ENCODE measurements around the gene ADAP1.

The ADAP1 gene

DNA sequence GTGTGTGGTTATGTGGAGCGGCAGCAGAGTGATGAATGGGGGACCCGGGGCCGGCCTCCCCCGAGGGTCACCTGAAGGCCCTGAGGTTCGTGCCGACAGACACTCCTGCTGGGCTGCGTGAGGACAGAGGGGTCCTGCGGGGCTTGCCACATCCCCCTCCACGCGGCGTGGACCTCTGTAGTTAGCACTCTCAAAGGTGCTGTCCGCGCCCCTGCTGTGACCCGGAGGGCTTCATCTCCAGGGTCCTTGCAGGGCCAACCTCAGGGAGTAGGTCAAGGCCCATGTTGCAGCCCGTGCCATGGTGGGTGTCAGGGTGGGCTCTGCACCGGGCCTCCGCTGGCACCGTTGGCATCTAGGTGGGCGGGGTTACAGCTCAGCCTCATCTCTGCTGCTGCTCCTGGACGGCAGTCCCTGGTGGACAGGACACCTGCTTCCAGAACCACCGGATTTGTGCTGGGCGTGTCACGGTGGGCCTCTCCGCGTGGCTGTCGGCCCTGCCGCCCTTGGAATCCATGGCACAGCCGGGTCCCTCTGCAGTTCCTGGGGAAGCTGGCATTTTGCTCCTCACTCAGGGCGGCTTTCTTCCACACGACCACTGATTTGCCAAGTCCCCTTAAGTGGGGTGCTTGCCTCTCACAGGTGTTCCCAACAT is 97.9 kb downstream of the ADAP1 start:
- no peak for DNase-seq

DNA sequence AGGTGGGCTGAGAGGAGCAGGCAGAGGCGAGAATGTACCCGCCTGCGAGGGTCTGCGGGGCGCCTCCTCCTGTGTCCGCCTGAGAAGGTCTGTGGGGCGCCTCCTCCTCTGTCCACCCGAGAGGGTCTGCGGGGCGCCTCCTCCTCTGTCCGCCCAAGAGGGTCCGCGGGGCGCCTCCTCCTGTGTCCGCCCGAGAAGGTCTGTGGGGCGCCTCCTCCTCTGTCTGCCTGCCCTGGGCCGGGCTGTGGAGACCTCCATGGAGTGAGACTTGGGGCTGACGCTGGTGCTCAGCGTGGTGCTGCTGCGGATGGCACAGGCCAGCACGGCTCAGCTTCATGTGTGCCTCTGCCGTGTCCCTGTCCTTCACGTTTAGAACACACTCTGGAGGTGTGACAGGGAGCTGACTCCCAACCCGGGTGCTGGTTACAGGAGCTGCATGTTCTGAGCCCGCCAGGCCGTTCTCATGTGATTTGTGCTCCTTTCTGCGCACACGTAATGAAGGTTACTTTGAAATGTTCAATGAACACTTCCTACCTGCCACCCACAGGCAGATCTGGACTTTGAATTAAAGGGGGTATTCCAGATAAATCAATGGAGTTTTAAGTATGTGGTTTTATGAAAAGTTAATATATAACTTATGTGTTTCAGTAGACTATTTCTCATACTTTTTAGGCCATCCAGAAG is 98.7 kb downstream of the ADAP1 start:
- DNase-seq, result no peak

DNA sequence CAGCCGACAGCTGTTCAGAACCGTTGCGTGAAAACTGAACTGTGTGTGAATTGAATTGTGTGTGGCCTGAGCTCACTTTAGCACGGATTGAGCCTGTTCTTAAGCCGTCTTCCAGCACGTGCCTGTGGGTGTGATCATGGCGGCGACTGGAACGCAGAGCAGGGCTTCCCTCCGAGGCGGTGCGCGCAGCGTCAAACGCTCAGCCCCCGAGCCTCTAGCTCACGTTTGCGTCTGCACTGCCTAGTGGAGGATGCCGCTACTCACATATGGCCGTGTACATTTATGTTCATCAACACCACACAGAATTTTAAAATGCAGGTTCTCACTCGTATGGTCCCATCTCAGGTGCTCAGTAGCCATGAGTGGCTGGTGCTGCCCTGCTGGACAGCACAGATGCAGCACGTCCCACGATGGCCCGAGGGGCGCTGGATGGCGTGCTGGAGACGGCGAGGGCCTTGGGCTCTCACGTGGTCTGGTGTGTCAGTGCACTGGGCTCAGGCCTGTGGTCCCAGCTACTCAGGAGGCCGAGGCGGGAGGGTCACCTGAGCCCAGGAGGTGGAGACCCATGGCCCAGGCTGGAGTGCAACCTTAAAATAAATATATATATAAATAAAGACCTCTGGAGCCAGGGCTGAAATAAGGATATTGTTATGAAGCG is 100.2 kb downstream of the ADAP1 start:
- DNase-seq, result no peak

DNA sequence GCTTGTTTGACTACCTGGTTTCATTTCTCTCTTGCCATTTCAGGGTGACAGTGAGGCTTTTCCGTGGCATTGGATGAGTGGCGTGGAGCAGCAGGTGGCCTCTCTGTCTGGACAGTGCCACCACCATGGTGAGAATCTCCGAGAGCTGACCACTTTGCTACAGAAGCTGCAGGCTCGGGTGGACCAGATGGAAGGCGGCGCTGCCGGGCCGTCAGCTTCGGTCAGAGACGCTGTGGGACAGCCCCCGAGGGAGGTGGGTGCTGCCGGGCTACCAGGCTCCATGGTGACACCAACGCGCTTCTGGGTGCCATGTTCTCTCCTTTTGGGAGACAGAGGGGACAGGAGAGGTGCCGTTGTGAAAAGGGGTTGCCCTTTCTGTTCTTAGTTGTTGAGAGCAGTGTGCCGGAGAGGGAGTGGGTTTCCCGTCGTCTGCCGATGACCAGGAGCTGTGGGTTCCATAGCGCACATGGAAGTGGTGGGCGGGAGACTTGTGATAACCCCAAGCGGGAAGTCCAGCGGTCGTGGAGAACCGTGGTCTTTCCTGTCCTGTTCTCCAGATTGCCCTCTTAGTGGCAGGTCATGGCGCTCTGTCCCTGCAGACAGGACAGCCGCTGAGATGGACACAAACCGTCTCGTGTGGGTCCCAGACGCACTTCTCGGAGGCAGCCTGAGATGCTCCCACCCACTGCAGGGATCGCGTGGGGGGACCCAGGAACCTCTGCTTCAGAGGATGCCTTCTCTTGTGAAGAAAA is 100.9 kb downstream of the ADAP1 start:
- DNase-seq, result no peak

DNA sequence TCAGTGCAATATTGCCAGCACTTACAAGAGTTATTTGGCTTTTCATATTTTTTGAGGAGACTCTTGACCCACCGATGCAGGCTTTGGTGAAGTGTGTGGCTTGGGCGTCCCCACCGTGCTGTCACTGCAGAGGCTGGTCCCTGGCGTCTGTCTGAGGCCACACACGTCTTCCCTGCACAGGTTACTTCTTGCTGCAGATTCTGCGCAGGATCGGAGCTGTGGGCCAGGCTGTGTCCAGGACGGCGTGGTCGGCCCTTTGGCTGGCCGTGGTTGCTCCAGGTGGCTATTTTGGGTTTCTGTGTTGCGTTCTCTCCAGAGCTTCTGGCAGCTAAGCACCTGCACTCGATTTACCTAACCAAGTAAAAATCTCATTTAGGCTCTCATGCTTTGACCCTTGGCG is 103.3 kb downstream of the ADAP1 start:
- DNase-seq, result no peak

DNA sequence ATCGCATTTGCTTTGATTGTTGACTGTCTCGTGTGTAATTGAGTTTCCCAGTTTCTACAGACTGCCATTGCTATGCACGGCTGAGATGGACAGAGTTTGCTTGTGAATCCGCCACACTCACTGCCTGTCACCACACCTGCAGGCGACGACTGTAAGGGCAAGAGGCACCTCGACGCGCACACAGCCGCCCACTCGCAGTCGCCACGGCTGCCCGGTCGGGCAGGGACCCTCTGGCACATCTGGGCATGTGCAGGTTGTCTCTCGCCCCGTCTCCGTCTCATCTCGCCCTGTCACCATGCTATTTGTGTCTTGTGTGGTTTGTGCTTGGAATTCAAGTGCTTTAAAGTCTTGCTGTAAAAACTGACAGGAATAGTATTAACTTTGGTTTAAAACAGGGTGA is 104.7 kb downstream of the ADAP1 start:
- DNase-seq, result no peak

DNA sequence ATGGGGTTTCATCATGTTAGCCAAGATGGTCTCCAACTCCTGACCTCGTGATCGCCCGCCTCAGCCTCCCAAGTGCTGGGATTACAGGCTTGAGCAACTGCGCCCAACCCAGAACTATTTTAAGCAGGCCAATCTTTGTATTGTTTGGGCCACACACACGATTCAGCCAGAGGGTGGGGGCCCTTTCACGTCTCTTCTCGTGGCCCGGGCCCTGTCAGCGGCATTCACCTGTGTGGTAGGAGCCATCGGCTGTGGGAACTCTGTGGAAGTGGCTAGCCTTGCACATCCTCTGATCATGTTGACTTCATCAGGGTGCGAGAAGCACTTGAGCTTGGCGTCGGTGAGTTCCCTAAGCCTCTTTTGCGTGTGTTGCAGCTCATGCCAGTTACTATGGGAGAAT is 105.3 kb downstream of the ADAP1 start:
- no peak for DNase-seq
